Osteocyte (in vitro differentiated cells): ENCODE measurements around the gene GRM3. TPM values are rescaled to one million over a fixed set of nuclear protein-coding genes. Genes with fewer than 3 reads are reported as not detected.
A peak's percentile ranks its signal among the peaks of the same experiment; 100 is the strongest.

Experiments used
- DNase-seq: peaks from one replicate; pipeline ENCODE4 v3.0.0; 2021; ENCODE audit warnings: mixed read lengths; ENCODE audit not compliant: unreplicated experiment; ENCODE audit errors: extremely low spot score
- H3K27ac Mint-ChIP-seq: one replicate; pipeline ENCODE4 v1.8.0; 2021; ENCODE audit warnings: mild to moderate bottlenecking, mixed read lengths; ENCODE audit not compliant: unreplicated experiment
- H3K27me3 Mint-ChIP-seq: one replicate; pipeline ENCODE4 v1.8.0; 2021; ENCODE audit warnings: mixed read lengths; ENCODE audit not compliant: unreplicated experiment
- H3K36me3 Mint-ChIP-seq: one replicate; pipeline ENCODE4 v1.8.0; 2021; ENCODE audit warnings: mixed read lengths; ENCODE audit not compliant: unreplicated experiment
- H3K4me1 Mint-ChIP-seq: one replicate; pipeline ENCODE4 v1.8.0; 2021; ENCODE audit warnings: mixed read lengths; ENCODE audit not compliant: unreplicated experiment
- H3K4me3 Mint-ChIP-seq: one replicate; pipeline ENCODE4 v1.8.0; 2021; ENCODE audit warnings: mild to moderate bottlenecking, moderate library complexity, mixed read lengths; ENCODE audit not compliant: unreplicated experiment
- H3K9me3 Mint-ChIP-seq: one replicate; pipeline ENCODE4 v1.8.0; 2021; ENCODE audit warnings: mixed read lengths; ENCODE audit not compliant: unreplicated experiment
- total RNA-seq: library from RNA; stranded (reverse); gene quantifications from 2 replicates; pipeline ENCODE4 v1.2.1, GENCODE V29; 2021
- TF ChIP-seq, protein P1 (sequence below): fragments of 200-600 bp; sonication (generic); IDR thresholded peaks from 2 replicates; pipeline ENCODE4 v1.5.0; 2021; ENCODE audit warnings: antibody characterized with exemption, mild to moderate bottlenecking, moderate library complexity

Gene GRM3
- total RNA-seq, 1 donor from 2014 or later, result not detected

DNA sequence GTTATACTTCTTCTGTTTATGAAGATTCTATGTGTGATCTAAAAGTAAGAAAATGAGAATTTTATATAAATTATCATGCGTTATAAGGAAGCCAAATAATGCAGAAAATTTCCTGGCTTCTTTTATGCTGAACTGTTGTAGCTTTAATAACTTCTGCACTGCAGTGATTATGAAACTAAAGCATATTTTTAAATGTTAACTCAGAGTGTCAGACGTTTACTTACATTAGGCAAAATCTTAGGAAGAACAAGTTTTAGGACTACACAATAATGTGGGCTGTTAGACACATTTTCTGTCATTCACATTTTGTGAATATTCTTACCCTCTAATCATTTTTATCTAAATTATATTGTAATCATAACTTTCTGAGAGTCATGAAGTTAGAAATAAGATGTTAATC is 22.0 kb downstream of the GRM3 start:
- no peak for DNase-seq
- Mint-ChIP-seq H3K4me1 (no peaks in the 10 kb centered on the region), H3K4me3 (no peak overlapping the region), H3K36me3 (no peaks in the 10 kb centered on the region), H3K9me3 (no peaks in the 10 kb centered on the region), H3K27me3 (peaks cover 6% of the 10 kb centered on the region), H3K27ac (no peak overlapping the region)
- TF ChIP-seq, protein P1, sequence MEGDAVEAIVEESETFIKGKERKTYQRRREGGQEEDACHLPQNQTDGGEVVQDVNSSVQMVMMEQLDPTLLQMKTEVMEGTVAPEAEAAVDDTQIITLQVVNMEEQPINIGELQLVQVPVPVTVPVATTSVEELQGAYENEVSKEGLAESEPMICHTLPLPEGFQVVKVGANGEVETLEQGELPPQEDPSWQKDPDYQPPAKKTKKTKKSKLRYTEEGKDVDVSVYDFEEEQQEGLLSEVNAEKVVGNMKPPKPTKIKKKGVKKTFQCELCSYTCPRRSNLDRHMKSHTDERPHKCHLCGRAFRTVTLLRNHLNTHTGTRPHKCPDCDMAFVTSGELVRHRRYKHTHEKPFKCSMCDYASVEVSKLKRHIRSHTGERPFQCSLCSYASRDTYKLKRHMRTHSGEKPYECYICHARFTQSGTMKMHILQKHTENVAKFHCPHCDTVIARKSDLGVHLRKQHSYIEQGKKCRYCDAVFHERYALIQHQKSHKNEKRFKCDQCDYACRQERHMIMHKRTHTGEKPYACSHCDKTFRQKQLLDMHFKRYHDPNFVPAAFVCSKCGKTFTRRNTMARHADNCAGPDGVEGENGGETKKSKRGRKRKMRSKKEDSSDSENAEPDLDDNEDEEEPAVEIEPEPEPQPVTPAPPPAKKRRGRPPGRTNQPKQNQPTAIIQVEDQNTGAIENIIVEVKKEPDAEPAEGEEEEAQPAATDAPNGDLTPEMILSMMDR, result no peak

- no peak for DNase-seq
- Mint-ChIP-seq H3K9me3 (no peaks in the 10 kb centered on the region), H3K4me3 (no peak overlapping the region), H3K27ac (no peak overlapping the region), H3K4me1 (no peaks in the 10 kb centered on the region), H3K36me3 (no peaks in the 10 kb centered on the region), H3K27me3 (peaks cover 7% of the 10 kb centered on the region)
- TF ChIP-seq, protein P1, result peak; percentile 9
These were observed 24.0 kb downstream of the GRM3 start for GRCh38 chr7:86667732-86668131.

DNA sequence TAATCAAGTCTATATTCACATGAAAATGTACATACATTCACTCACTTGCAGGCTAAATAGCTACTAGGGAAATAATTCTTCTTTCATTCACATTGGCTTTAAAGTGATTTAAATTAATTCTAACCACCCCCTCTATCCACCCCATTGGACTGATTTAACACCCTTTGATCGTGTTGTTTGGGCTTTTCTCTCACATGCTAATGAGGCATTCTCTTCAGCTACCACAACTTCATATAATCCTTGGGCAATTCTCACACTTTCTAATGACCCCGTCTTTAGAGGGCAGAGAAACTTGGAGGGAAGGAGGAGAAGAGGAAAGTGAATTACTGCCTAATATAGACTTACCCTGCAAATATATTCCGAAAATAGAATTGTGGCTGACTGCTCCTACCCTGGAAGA is 24.6 kb downstream of the GRM3 start:
- H3K36me3 Mint-ChIP-seq, result no peaks in the 10 kb centered on the region
- TF ChIP-seq, protein P1, result no peak
- H3K4me3 Mint-ChIP-seq, result no peak overlapping the region
- no peaks in the 10 kb centered on the region for H3K4me1 Mint-ChIP-seq
- no peak for DNase-seq
- H3K9me3 Mint-ChIP-seq, result no peaks in the 10 kb centered on the region
- peaks cover 7% of the 10 kb centered on the region for H3K27me3 Mint-ChIP-seq
- H3K27ac Mint-ChIP-seq, result no peak overlapping the region

DNA sequence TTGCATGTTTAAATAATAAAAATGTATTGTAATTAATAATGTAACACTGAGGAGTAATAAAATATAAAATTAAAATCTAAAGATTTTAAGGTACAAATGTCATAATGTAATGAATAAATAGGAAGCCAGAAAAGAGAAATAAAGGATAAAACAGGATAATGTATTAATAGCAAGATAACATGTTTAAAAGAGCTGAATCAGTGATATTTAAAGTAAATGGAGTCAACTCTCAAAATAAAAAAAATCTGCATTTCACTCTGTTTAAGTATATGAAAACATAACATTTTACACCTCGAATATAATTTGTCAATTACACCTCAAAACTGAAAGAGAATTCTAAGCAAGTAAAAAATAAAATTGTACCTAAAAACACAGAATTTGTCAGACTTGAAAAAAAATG is 44.1 kb downstream of the GRM3 start:
- no peaks in the 10 kb centered on the region for H3K4me1 Mint-ChIP-seq
- no peak overlapping the region for H3K4me3 Mint-ChIP-seq
- H3K36me3 Mint-ChIP-seq, result no peaks in the 10 kb centered on the region
- no peak overlapping the region for H3K27ac Mint-ChIP-seq
- TF ChIP-seq, protein P1, result no peak
- DNase-seq, result no peak
- H3K9me3 Mint-ChIP-seq, result no peaks in the 10 kb centered on the region
- H3K27me3 Mint-ChIP-seq, result peaks cover 5% of the 10 kb centered on the region

GRCh38 chr7:86689363-86689762 is 45.7 kb downstream of the GRM3 start:
- H3K36me3 Mint-ChIP-seq, result no peaks in the 10 kb centered on the region
- H3K9me3 Mint-ChIP-seq, result no peaks in the 10 kb centered on the region
- DNase-seq, result no peak
- H3K27me3 Mint-ChIP-seq, result peaks cover 5% of the 10 kb centered on the region
- no peak overlapping the region for H3K4me3 Mint-ChIP-seq
- no peaks in the 10 kb centered on the region for H3K4me1 Mint-ChIP-seq
- TF ChIP-seq, protein P1, result no peak
- H3K27ac Mint-ChIP-seq, result no peak overlapping the region
